SK-N-SH (cell line): ENCODE data around the gene TESK1. TPM values are rescaled to one million over a fixed set of nuclear protein-coding genes. Genes with fewer than 3 reads are reported as not detected.

Experiments
- CTCF ChIA-PET: fragments of 300-600, 350-600 bp; formaldehyde crosslinking; extraction: SDS; loops from one replicate; lab custom pipeline; 2021; lab: Yijun Ruan, JAX
- POLR2A ChIA-PET: fragments of 350-600 bp; sonication (Branson Sonifier 250); formaldehyde crosslinking; extraction: SDS; loops from one replicate; lab custom pipeline; 2020; ENCODE audit warnings: antibody characterized with exemption, inconsistent platforms; lab: Yijun Ruan, JAX
- DNase-seq: peaks from one replicate; pipeline ENCODE4 v3.0.0; 2012
- H2AFZ ChIP-seq: fragments of 200-600 bp; sonication (generic); 2 replicates; pipeline ENCODE4 v1.8.1; 2016; ENCODE audit warnings: antibody characterized with exemption, mild to moderate bottlenecking, low read depth
- H3F3A ChIP-seq: fragments of 200-600 bp; sonication (generic); replicated peaks from 2 replicates; pipeline ENCODE3; 2016; ENCODE audit warnings: antibody characterized with exemption, mild to moderate bottlenecking; ENCODE audit not compliant: insufficient read depth
- H3K27ac ChIP-seq, 2 experiments: fragments of 200-500 bp in 1 of 2; fragments of 200-600 bp in 1 of 2; sonication (Bioruptor generic) in 1 of 2; sonication (generic), shearing (Covaris generic) in 1 of 2; 2 replicates each; pipeline versions ENCODE4 v1.5.1 to v1.6.1; 2014 to 2016; ENCODE audit warnings: low read depth in 2 of 2, inconsistent platforms in 1 of 2, low read length in 1 of 2, mild to moderate bottlenecking in 1 of 2, mixed read lengths in 1 of 2
- H3K27me3 ChIP-seq: fragments of 200-600 bp; sonication (generic), shearing (Covaris generic); 2 replicates; pipeline ENCODE4 v1.6.1; 2016; ENCODE audit warnings: mixed run types; ENCODE audit not compliant: insufficient read depth
- H3K36me3 ChIP-seq, 2 experiments: fragments of 200-500 bp in 1 of 2; fragments of 200-600 bp in 1 of 2; sonication (Bioruptor generic) in 1 of 2; sonication (generic) in 1 of 2; replicated peaks in 1 of 2; 2 replicates each; pipeline versions ENCODE3 to v1.5.1; 2014 to 2016; ENCODE audit warnings: low read length in 1 of 2, mild to moderate bottlenecking in 1 of 2; ENCODE audit not compliant: insufficient read depth in 2 of 2, control insufficient read depth in 1 of 2
- H3K4me1 ChIP-seq, 2 experiments: fragments of 200-500 bp in 1 of 2; fragments of 200-600 bp in 1 of 2; sonication (Bioruptor generic) in 1 of 2; sonication (generic), shearing (Covaris generic) in 1 of 2; 2 replicates each; pipeline versions ENCODE4 v1.5.1 to v1.6.1; 2014 to 2016; ENCODE audit warnings: low read depth in 1 of 2, low read length in 1 of 2, mixed run types in 1 of 2; ENCODE audit not compliant: insufficient read depth in 2 of 2, control insufficient read depth in 1 of 2
- H3K4me2 ChIP-seq: fragments of 200-600 bp; sonication (generic), shearing (Covaris generic); 2 replicates; pipeline ENCODE4 v1.6.1; 2017; ENCODE audit warnings: mixed run types
- H3K4me3 ChIP-seq, 2 experiments: fragments of 200-500 bp in 1 of 2; fragments of 200-600 bp in 1 of 2; sonication (Bioruptor generic) in 1 of 2; sonication (generic), shearing (Covaris generic) in 1 of 2; 2 replicates each; pipeline versions ENCODE4 v1.5.1 to v1.8.1; 2014 to 2016; ENCODE audit warnings: low read depth in 2 of 2, inconsistent platforms in 1 of 2, low read length in 1 of 2, mild to moderate bottlenecking in 1 of 2, mixed read lengths in 1 of 2, moderate library complexity in 1 of 2
- H3K79me2 ChIP-seq: fragments of 200-600 bp; sonication (generic); 2 replicates; pipeline ENCODE4 v1.8.1; 2017; ENCODE audit warnings: mild to moderate bottlenecking; ENCODE audit not compliant: insufficient read depth
- H3K9ac ChIP-seq: fragments of 200-600 bp; sonication (generic); 2 replicates; pipeline ENCODE4 v1.6.1; 2017; ENCODE audit warnings: mixed run types
- H3K9me2 ChIP-seq: fragments of 200-600 bp; sonication (generic); 2 replicates; pipeline ENCODE4 v1.6.1; 2017; ENCODE audit warnings: mixed run types
- H3K9me3 ChIP-seq: fragments of 200-600 bp; sonication (generic); 2 replicates; pipeline ENCODE4 v1.6.1; 2017; ENCODE audit warnings: mixed run types, mild to moderate bottlenecking, moderate library complexity
- H4K20me1 ChIP-seq: fragments of 200-600 bp; sonication (generic); 2 replicates; pipeline ENCODE4 v1.6.1; 2017; ENCODE audit warnings: mild to moderate bottlenecking, mixed run types; ENCODE audit not compliant: insufficient read depth
- ELF1 ChIP-seq: IDR thresholded peaks from 2 replicates; pipeline ENCODE4 v1.4.0; 2012
- EP300 ChIP-seq, 2 experiments: IDR thresholded peaks; 2 replicates each; pipeline versions ENCODE4 v1.4.0 to v1.6.1; 2012; ENCODE audit warnings: borderline replicate concordance in 1 of 2, low read depth in 1 of 2, low read length in 1 of 2
- EZH2phosphoT487 ChIP-seq: fragments of 200-600 bp; sonication (generic); IDR thresholded peaks from 2 replicates; pipeline ENCODE4 v1.6.1; 2017; ENCODE audit warnings: low read depth, mixed run types, mild to moderate bottlenecking, antibody characterized with exemption, moderate library complexity, borderline replicate concordance
- FOSL2 ChIP-seq: IDR thresholded peaks from 2 replicates; pipeline ENCODE4 v1.4.0; 2012; ENCODE audit warnings: low read depth, mild to moderate bottlenecking, moderate library complexity, borderline replicate concordance
- JUND ChIP-seq: IDR thresholded peaks from 2 replicates; pipeline ENCODE4 v1.4.0; 2012
- MEF2A ChIP-seq: IDR thresholded peaks from 2 replicates; pipeline ENCODE4 v1.4.0; 2012; ENCODE audit warnings: low read depth, borderline replicate concordance
- NRF1 ChIP-seq: IDR thresholded peaks from 2 replicates; pipeline ENCODE4 v1.6.1; 2012; ENCODE audit warnings: low read depth, mild to moderate bottlenecking, low read length
- RXRA ChIP-seq: IDR thresholded peaks from 2 replicates; pipeline ENCODE4 v1.4.0; 2012; ENCODE audit warnings: low read depth, mild to moderate bottlenecking, borderline replicate concordance
- SMC3 ChIP-seq: IDR thresholded peaks from 2 replicates; pipeline ENCODE4 v1.6.1; 2012; ENCODE audit warnings: low read depth, low read length, improper control_type of control experiment
- TCF12 ChIP-seq: IDR thresholded peaks from 2 replicates; pipeline ENCODE4 v1.4.0; 2012
- USF2 ChIP-seq: fragments of 150-350 bp; IDR thresholded peaks from 2 replicates; pipeline ENCODE4 v1.6.1; 2017; ENCODE audit warnings: antibody characterized with exemption, low read length, low read depth, borderline replicate concordance
- YY1 ChIP-seq: IDR thresholded peaks from 2 replicates; pipeline ENCODE4 v1.4.0; 2012; ENCODE audit warnings: low read depth, mild to moderate bottlenecking
- WGBS: methylation state at CpG from one replicate; pipeline ENCODE4 v1.1.6; 2017; ENCODE audit warnings: low lambda C conversion rate; 5-methylcytosine and 5-hydroxymethylcytosine counted together
- polyA plus RNA-seq, 3 experiments: library from polyadenylated mRNA; depleted of rRNA; stranded (reverse); fragments of >200 nt; gene quantifications; 2 replicates each; pipeline ENCODE4 v1.2.3, GENCODE V29; 2012
- TF ChIP-seq, protein P1 (sequence below): IDR thresholded peaks from 2 replicates; pipeline ENCODE4 v1.4.0; 2012; ENCODE audit warnings: low read depth

The TESK1 gene
- polyA plus RNA-seq, 1 of the 3 experiments (the other 2 are of a cell fraction) = 26.0 TPM

GRCh38 chr9:35612843-35613242 is 7.8 kb downstream of the TESK1 start:
- POLR2A ChIA-PET = no interaction called here
- no peak overlapping the region for H3K4me3 ChIP-seq
- no peaks in the 10 kb centered on the region for H3F3A ChIP-seq
- no peak for TF ChIP-seq TCF12
- H4K20me1 ChIP-seq = no peaks in the 10 kb centered on the region
- 0 out of 2 replicates have a peak, but pooled peaks cover 4% of the 10 kb centered on the region for H3K27me3 ChIP-seq
- H3K36me3 ChIP-seq = peaks cover 3 to 22% of the 10 kb centered on the region in 2 experiments
- H3K4me2 ChIP-seq = no peak overlapping the region
- CTCF ChIA-PET = interaction anchor here (0.7 to 3.6 kb wide), 11 partner anchors 9 to 144 kb away, joined by 3 to 32 read pairs (median 5); partner anchors contain the start of genes CCDC107 and RMRP
- H3K4me1 ChIP-seq = peaks cover 0 to 12% of the 10 kb centered on the region in 2 experiments; a peak in 1 of 4 replicates
- H3K9me2 ChIP-seq = no peaks in the 10 kb centered on the region
- H3K9ac ChIP-seq = no peak overlapping the region
- H3K9me3 ChIP-seq = no peaks in the 10 kb centered on the region
- H3K27ac ChIP-seq = no peak overlapping the region
- no peak for DNase-seq
- H3K79me2 ChIP-seq = no peaks in the 10 kb centered on the region
- no peak overlapping the region for H2AFZ ChIP-seq
- 100% methylated on average over 2 of the region's 2 CpGs for WGBS

DNA sequence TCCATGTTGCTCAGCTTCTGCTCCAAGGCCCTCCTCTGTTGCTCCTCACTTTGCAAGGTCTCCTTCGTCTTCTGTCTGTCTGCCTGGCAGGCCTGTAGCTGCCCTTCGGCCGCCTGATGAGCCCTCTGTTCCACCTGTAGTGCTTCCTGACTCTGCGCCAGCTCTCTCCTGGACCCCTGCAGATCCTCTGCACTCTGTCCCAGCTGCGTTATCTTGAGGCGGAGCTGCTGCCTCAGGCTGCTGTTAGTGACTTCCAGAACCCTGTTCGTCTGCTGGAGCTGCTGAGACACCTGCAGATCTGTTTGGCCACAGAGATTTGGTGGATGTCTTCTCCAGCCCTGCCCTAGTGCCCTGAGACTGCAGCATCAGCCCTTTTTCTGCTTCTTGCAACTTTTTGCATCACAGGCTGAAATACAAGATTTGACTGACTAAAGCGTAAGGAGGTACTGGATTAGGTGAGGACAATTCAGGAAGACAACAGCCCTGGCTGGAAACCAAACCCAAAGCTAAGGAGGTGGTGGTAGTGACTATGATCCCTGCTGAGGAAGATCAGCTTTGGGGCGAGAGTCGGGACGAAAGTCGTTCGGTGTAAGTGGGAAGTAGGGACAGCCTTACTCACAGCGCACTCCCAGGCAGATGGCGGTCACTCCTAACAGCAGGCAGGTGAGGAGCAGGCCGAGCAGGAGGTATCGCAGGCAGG is 11.1 kb downstream of the TESK1 start:
- Histone ChIP-seq H3K79me2 (no peaks in the 10 kb centered on the region), H3K9me2 (no peaks in the 10 kb centered on the region), H3K36me3 (no peaks in the 10 kb centered on the region), H3K4me2 (no peak overlapping the region), H3F3A (no peaks in the 10 kb centered on the region), H3K27ac (no peak overlapping the region), H3K4me1 (peaks cover 0 to 12% of the 10 kb centered on the region in 2 experiments; a peak in 1 of 4 replicates), H3K9me3 (no peaks in the 10 kb centered on the region), H3K4me3 (no peak overlapping the region), H3K27me3 (0 out of 2 replicates have a peak, but pooled peaks cover 4% of the 10 kb centered on the region), H2AFZ (no peak overlapping the region), H4K20me1 (no peaks in the 10 kb centered on the region), H3K9ac (no peak overlapping the region)
- TF ChIP-seq FOSL2 = no peak
- TF ChIP-seq ELF1 = no peak
- no peak for TF ChIP-seq EZH2phosphoT487
- TF ChIP-seq, protein P1, sequence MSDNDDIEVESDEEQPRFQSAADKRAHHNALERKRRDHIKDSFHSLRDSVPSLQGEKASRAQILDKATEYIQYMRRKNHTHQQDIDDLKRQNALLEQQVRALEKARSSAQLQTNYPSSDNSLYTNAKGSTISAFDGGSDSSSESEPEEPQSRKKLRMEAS = no peak
- TF ChIP-seq EP300 (IDR thresholded peaks at IDR 0.05; ENCODE audit: borderline replicate concordance in 1 of 2, low read depth in 1 of 2, low read length in 1 of 2) = no peak
- no peak for TF ChIP-seq MEF2A
- TF ChIP-seq NRF1 = no peak
- TF ChIP-seq JUND = no peak
- TF ChIP-seq RXRA = no peak
- no peak for TF ChIP-seq YY1
- no peak for TF ChIP-seq SMC3
- no peak for TF ChIP-seq TCF12
- no peak for TF ChIP-seq USF2
- no peak for DNase-seq
- POLR2A ChIA-PET = no interaction called here
- WGBS = 91% methylated on average over 17 of the region's 17 CpGs
- CTCF ChIA-PET = interaction anchor here (0.9 to 5.3 kb wide), 7 partner anchors 10 to 59 kb away, joined by 3 to 20 read pairs (median 3); no protein-coding TSS in a partner anchor
